Neutrophil (primary cell): ENCODE results near the gene REEP1.

ENCODE experiments used
- H3K27ac ChIP-seq: fragments of 200-600 bp; sonication (generic); 2 replicates; pipeline ENCODE4 v1.5.1; 2016; ENCODE audit warnings: mild to moderate bottlenecking, moderate library complexity
- H3K27me3 ChIP-seq: fragments of 200-600 bp; sonication (generic); 2 replicates; pipeline ENCODE4 v1.6.0; 2016; ENCODE audit warnings: mild to moderate bottlenecking
- H3K36me3 ChIP-seq: fragments of 200-600 bp; sonication (generic); 2 replicates; pipeline ENCODE4 v1.5.1; 2017
- H3K4me1 ChIP-seq, 2 experiments: fragments of 200-600 bp in 1 of 2; sonication (generic) in 1 of 2; 1 replicate in 1 of 2; 2 replicates in 1 of 2; pipeline versions ENCODE4 v1.5.1 to v1.6.1; 2013 to 2016; ENCODE audit warnings: low read depth in 1 of 2, low read length in 1 of 2, mild to moderate bottlenecking in 1 of 2, moderate library complexity in 1 of 2; ENCODE audit not compliant: control insufficient read depth in 1 of 2, insufficient read depth in 1 of 2
- H3K4me3 ChIP-seq, 2 experiments: fragments of 200-600 bp in 1 of 2; sonication (generic) in 1 of 2; 1 replicate in 1 of 2; 2 replicates in 1 of 2; pipeline ENCODE4 v1.5.1; 2013 to 2016; ENCODE audit warnings: low read depth in 1 of 2, low read length in 1 of 2, mild to moderate bottlenecking in 1 of 2, moderate library complexity in 1 of 2
- H3K9me3 ChIP-seq: fragments of 200-600 bp; sonication (generic); 2 replicates; pipeline ENCODE4 v1.5.1; 2016
- TF ChIP-seq, protein P1 (sequence below): fragments of 200-600 bp; sonication (generic); IDR thresholded peaks from 2 replicates; pipeline ENCODE4 v1.5.1; 2016; ENCODE audit warnings: antibody characterized with exemption

REEP1 gene

DNA sequence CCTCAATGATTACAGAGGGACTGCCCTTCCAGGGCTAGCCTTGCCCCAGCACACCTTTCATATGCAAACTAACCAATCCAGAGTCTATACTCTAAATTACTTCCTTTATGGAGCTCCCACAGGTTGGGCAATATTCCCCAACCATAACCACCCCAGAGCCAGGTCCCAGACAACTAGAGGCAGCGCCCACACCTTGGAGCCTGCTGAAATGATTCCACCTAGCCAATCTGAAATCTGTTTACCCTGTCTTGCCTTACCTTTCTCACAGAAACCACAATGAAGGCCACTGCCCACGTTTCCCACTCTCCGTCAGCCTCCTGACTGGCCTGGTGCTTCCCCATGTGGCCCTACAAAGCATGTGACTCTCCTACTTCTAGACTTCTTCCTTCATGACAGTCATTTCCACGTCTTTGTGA lies 62.0 kb downstream of the REEP1 start:
- no peak overlapping the region for H3K27ac ChIP-seq
- H3K36me3 ChIP-seq = no peaks in the 10 kb centered on the region
- H3K27me3 ChIP-seq = peaks cover 17% of the 10 kb centered on the region
- H3K4me3 ChIP-seq = no peak overlapping the region
- H3K4me1 ChIP-seq = no peaks in the 10 kb centered on the region
- TF ChIP-seq, protein P1, sequence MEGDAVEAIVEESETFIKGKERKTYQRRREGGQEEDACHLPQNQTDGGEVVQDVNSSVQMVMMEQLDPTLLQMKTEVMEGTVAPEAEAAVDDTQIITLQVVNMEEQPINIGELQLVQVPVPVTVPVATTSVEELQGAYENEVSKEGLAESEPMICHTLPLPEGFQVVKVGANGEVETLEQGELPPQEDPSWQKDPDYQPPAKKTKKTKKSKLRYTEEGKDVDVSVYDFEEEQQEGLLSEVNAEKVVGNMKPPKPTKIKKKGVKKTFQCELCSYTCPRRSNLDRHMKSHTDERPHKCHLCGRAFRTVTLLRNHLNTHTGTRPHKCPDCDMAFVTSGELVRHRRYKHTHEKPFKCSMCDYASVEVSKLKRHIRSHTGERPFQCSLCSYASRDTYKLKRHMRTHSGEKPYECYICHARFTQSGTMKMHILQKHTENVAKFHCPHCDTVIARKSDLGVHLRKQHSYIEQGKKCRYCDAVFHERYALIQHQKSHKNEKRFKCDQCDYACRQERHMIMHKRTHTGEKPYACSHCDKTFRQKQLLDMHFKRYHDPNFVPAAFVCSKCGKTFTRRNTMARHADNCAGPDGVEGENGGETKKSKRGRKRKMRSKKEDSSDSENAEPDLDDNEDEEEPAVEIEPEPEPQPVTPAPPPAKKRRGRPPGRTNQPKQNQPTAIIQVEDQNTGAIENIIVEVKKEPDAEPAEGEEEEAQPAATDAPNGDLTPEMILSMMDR = no peak
- no peaks in the 10 kb centered on the region for H3K9me3 ChIP-seq

GRCh38 chr2:86274918-86275275 lies 62.5 kb downstream of the REEP1 start:
- Histone ChIP-seq H3K27me3 (peaks cover 13% of the 10 kb centered on the region), H3K9me3 (no peaks in the 10 kb centered on the region), H3K27ac (no peak overlapping the region), H3K36me3 (no peaks in the 10 kb centered on the region), H3K4me1 (no peaks in the 10 kb centered on the region), H3K4me3 (no peak overlapping the region)
- TF ChIP-seq, protein P1 = no peak

DNA sequence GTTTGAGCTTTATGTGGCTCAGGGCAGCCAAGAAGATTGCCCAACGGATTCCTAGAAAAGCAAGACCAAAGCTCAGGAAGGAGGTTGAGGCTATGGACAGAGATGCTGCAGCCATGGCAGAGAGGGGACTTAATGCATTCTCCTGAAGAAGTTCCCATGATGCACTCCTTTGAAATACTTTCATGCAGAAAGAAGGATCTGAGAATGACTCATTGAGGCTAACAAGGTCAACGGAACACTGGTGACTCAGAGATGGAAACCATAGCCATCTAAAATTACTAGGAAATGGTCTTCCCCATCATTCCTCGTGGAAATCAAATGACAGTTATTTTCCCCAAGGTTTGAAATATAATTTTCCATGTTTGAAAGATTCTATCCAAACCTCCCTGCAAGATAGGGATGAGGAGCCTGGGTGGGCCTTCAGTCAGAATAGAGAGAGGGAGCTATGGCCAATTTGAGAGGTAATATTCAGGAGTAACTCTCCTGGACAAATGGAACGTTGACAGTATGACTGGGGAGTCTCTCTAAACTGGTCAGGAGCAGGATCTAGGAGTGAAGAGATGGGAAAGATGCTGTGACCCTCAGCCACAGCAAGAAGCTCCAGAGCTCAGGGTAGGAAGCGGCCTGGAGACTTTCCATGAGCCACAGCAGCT lies 63.0 kb downstream of the REEP1 start:
- Histone ChIP-seq H3K4me3 (no peak overlapping the region), H3K9me3 (no peaks in the 10 kb centered on the region), H3K4me1 (no peaks in the 10 kb centered on the region), H3K27ac (no peak overlapping the region), H3K36me3 (no peaks in the 10 kb centered on the region), H3K27me3 (peaks cover 11% of the 10 kb centered on the region)
- TF ChIP-seq, protein P1 = no peak

- TF ChIP-seq, protein P1 = no peak
- no peaks in the 10 kb centered on the region for H3K36me3 ChIP-seq
- H3K27me3 ChIP-seq = no peaks in the 10 kb centered on the region
- H3K4me1 ChIP-seq = no peaks in the 10 kb centered on the region
- H3K4me3 ChIP-seq = no peak overlapping the region
- no peaks in the 10 kb centered on the region for H3K9me3 ChIP-seq
- H3K27ac ChIP-seq = no peak overlapping the region
Measured at GRCh38 chr2:86272111-86272510, 65.3 kb downstream of the REEP1 start.

GRCh38 chr2:86271248-86271647 lies 66.2 kb downstream of the REEP1 start:
- TF ChIP-seq, protein P1 = no peak
- Histone ChIP-seq H3K27ac (no peak overlapping the region), H3K4me1 (no peaks in the 10 kb centered on the region)

More at GRCh38 chr2:86271248-86271647, 66.2 kb downstream of the REEP1 start:
- no peaks in the 10 kb centered on the region for H3K27me3 ChIP-seq
- no peak overlapping the region for H3K4me3 ChIP-seq
- no peaks in the 10 kb centered on the region for H3K9me3 ChIP-seq
- H3K36me3 ChIP-seq = no peaks in the 10 kb centered on the region
